Stimulated activated CD8-positive, alpha-beta memory T cell treated with anti-CD3 and anti-CD28 coated beads, Interleukin-2, amount 100 ng/mL, for 48 hours (primary cell): Measurements from ENCODE around the gene TNFRSF1A.
"Not testable (repeated sequence)": the region's sequence is repeated elsewhere in the genome, so short reads cannot be mapped to it uniquely, and the experiment has no call there.

Experiments
- DNase-seq, 2 donors: peaks; one replicate each; pipeline ENCODE4 v3.0.0-alpha.2; 2020; ENCODE audit warnings: low read depth in 2 of 2

The TNFRSF1A gene

GRCh38 chr12:6306151-6306550, 35.7 kb downstream of the TNFRSF1A start:
- no peak for DNase-seq

- no peak for DNase-seq
Observed at GRCh38 chr12:6303071-6303470, 38.8 kb downstream of the TNFRSF1A start.

DNA sequence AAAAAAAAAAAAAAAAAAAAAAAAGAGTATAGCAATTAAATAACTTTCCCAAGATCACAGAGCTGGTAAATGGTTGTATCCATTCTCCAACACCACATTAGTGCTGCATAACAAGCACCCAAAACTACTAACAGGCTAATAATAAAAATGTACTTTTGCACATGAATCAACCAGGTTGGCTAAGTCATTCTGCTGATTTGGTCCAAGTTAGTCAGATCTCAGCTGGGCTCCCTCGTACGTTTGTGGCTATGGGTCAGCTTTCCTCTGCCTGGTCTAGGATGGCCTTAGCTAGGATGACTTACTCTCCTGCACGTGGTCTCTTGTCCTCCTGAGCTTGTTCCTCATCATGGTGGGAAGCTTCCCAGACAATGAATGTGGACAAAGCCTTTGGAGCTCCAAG, 39.3 kb downstream of the TNFRSF1A start:
- no peak for DNase-seq

DNA sequence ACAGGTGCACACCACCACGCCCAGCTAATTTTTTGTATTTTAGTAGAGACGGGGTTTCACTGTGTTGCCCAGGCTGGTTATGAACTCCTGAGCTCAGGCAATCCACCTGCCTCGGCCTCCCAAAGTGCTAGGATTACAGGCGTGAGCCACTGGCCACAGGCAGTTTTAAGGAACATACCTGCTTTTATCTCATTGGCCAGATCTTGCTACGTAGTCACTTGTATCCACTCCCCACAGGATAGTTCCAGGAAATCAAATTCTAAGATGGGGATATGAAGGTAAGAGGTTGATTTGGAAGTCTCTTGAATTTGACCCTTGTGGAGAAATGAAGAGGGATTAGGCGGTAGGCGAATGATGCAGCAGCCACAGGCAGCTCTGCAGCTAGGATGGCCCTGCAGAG, 40.2 kb downstream of the TNFRSF1A start:
- DNase-seq = no peak

- DNase-seq = no peak
Observed at GRCh38 chr12:6297170-6297569, 44.7 kb downstream of the TNFRSF1A start.

GRCh38 chr12:6295094-6295811, 46.6 kb downstream of the TNFRSF1A start:
- no peak for DNase-seq

DNA sequence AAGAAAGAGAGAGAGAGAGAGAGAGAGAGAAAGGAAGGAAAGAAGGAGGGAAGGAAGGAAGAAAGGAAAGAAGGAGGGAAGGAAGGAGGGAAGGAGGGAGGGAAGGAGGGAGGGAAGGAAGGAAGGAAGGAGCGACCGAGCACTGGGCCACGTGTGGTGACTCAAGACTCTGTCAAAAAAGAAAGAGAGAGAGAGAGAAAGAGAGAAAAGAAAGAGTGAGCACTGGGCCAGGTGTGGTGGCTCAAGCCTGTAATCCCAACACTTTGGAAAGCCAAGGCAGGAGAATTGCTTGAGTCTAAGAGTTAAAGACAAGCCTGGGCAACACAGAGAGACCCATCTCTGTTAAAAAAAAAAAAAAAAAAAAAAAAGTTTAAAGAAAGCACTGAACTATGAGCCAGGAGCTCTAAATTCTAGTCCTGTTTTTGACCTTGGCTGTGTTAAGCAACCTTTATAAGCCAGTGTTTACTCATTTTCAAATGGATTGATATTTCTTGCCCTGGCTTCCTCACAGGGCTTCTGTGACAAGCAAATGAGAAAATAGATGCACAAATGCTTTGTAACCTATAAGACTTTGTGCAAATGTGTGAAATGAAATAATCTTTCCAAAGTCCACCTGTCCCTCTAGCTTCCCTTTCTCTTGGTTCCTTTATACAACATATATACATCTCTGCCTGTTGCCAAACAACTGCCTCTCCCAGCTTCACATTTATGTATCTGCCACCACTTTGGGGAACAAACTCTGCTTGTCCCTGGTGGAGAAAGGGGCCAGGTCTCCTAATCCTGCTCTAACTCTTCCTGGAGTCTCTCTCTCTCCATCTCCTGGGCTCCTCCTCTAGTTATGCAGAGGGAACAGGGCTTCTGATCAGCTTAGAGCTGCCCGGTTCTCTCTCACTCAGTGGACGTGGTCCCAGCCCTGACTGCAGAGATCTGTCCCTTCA, 47.5 kb downstream of the TNFRSF1A start:
- DNase-seq = no peak

DNA sequence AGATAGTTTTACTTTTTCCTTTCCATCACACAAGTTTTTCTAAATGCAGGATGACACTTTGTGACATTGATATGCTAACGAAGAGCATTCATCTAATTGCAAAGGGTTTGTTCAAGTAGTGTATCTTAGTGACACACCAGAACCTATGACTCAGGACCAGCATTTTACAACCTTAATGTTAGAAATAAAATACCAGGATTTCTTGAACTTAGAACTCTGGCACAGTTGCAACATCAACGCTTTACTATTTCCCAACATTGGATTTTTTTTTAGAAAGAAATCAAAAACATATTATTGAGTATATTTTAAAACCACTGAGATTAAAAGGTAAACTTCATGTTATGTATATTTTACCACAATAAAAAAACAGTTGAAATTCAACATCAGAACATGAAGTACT, 49.3 kb downstream of the TNFRSF1A start:
- DNase-seq = no peak

- not testable (repeated sequence) for DNase-seq
Observed at GRCh38 chr12:6289906-6290305, 52.0 kb downstream of the TNFRSF1A start.

DNA sequence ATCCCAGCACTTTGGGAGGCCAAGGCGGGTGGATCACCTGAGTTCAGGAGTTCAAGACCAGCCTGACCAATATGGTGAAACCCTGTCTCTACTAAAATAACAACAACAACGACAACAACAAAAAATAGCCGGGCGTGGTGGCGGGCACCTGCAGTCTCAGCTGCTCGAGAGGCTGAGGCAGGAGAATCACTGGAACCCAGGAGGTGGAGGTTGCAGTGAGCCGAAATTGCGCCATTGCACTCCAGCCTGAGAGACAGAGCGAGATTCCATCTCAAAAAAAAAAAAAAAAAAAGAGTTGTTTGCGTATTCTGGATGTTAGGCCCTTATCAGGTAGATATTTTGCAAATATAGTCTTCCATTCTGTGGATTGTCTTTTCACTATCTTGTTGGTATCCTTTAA, 52.8 kb downstream of the TNFRSF1A start:
- not testable (repeated sequence) for DNase-seq

GRCh38 chr12:6288235-6288634, 53.6 kb downstream of the TNFRSF1A start:
- DNase-seq = no peak

DNA sequence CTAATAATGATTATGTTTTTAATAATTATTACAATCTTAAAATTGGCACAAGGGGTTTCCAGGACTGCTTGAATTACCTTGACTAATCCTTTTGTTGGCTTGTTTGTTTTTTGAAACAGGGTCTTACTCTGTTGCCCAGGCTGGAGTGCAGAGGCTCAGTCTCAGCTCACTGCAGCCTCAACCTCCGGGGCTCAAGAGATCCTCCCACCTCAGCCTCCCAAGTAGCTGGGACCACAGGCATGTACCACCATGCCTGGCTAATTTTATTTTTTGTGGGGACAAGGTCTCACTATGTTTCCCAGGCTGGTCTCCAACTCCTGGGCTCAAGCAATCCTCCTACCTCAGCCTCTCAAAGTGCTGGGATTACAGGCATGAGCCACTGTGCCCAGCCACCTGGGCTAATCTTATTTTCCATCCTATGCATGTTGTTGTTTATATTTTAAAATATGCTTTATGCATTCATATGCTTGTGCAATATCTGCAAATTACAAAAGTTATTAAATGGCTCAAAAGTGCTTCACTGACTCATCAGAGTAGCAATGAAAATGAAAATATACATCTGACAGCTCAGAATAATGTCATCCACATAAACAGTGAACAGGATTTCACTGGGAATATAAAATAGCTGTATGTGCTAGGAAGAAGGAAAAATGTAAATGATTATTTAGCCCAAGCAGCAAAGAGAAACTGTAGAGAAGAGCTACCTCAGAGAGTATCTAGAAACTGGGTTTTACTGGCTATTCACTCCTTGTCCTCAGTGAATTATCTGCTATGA, 56.2 kb downstream of the TNFRSF1A start:
- DNase-seq = no peak

DNA sequence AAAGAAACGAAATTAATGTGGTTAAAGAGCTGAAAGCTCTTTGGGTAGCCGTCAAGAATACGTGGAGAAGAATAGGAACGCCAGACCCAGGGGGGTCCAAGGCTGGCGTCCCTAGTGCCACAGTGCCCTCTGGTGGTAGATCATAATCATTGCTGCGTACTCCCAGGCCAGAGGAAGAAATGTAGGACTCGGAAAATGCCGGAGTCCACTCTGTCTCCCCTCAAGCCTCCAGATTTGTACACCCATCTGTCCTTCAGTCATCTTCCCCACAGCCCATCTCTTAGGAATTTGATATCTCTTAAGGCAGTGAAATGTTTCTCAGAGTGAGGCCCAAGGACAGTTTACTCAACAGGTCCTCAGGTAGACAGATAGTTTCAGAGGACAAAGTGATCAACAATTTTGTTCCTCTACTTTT, 56.8 kb downstream of the TNFRSF1A start:
- DNase-seq = peak; percentile 32 to 41

DNA sequence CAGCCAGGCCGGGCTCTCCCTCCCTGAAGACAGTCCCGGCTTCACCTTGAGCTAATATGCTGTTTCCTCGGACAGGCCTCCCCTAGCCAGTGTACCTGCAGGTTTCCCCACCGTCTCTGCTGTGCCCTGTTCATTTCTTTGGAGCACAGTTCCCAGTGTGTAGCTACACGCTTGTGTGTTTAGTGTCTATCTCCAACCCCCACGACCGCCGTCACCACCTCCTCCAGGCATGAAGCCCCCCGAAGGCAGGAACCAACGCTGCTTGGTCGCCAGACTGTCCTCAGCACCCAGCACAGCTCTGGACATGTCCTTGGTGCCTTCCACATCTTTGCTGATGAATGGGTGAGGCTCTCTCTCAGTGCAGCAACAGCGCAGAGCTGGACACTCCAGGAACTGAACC, 57.6 kb downstream of the TNFRSF1A start:
- no peak for DNase-seq

- no peak for DNase-seq
Observed at GRCh38 chr12:6282453-6282840, 59.4 kb downstream of the TNFRSF1A start.

DNA sequence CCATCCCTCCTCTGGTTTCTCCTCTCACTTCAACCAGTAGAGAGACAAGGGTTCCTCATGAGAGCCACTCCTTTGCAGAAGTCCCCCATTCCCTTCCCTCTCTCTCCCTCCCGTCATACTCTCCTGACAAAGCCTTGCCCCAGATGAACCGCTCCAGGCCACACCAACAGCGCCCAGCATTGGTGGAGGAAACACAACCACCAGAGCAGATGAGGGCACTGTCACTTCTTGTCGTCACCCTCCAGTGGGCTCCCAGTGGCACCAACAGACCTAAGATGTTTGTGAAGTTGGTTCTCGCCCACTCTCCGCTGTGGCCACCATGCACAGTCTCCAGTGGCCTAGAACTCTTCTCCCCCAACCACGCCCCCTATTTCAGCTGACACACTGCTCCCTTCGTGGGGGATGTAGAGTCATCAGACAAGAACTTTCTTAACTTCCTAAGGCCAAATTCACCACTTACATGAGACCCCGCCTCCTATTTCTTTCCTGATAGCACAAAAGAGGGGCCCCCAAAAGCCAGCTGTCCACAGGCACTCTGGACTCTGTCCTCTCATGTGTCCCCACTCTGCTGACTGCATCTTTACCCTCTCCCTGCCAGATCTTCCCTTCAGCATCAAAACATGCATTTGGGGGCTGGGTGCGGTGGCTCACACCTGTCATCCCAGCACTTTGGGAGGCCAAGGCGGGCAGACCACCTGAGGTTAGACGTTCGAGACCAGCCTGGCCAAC, 60.6 kb downstream of the TNFRSF1A start:
- DNase-seq = no peak

DNA sequence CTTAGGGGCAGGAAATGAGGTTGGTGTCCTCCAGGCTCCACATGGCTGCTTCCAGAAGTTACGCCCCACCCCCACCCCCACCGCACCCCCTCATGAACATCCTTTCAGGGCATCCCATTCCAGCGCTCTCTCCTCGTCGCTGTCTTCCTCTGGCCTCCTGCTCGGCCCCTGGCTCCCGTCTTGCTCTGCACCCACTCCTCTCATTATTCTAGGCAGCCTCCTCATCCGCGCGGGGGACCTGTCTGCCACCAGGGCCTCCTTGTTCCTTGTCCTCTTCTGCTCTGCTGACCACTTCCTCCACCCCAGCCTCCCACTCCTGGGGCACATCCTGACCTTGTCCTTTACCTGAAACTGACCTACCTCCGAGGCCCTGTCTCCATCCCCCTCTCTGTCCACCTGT, 61.2 kb downstream of the TNFRSF1A start:
- DNase-seq = no peak

DNA sequence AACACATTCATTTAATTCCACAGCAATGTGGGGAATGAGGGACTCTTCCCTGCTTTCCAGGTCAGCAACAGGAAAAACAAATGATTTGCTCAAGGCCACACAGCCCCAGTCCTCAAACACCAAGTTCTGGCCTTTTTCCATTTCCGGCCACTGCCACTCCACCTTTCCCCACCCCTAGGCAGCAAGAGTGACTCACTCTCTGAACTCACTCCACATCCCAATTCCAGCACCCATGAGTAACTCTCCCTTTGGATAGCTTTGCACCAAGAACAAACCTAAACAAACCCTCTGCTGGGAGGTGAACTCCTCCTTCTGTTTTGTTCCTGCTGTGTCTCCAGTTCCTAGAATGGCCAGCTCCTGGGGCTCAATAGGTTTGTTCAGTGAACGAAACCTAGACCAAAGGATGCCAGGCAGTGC, 61.8 kb downstream of the TNFRSF1A start:
- DNase-seq = no peak

DNA sequence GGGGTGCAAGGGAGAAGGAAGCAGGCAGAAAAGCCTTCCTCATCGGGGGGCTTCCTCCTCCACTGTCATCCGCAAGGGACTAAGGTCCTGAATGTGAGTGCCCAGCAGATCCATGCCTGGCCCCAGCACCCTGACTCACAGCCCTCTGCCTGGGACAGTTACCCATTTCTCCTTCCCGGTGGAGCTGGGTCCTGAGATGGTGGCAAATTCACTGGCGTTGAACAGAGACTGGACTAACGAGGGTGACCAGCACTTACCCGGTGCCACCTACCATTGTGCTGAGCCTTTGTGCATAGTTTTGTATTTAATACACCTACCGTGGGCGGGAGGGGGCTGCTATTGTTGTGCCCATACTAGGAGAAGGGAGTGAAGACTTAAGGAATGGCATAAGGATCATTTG, 62.2 kb downstream of the TNFRSF1A start:
- no peak for DNase-seq

- DNase-seq = no peak
Observed at GRCh38 chr12:6279256-6279628, 62.6 kb downstream of the TNFRSF1A start.
